Measurements from ENCODE around the gene KASH5. TPM values are rescaled to one million over a fixed set of nuclear protein-coding genes. Genes with fewer than 3 reads are reported as not detected.

Gene KASH5
- total and polyA plus RNA-seq, 2 experiments from 2014 or later, result 0.44 TPM; not detected in 1

DNA sequence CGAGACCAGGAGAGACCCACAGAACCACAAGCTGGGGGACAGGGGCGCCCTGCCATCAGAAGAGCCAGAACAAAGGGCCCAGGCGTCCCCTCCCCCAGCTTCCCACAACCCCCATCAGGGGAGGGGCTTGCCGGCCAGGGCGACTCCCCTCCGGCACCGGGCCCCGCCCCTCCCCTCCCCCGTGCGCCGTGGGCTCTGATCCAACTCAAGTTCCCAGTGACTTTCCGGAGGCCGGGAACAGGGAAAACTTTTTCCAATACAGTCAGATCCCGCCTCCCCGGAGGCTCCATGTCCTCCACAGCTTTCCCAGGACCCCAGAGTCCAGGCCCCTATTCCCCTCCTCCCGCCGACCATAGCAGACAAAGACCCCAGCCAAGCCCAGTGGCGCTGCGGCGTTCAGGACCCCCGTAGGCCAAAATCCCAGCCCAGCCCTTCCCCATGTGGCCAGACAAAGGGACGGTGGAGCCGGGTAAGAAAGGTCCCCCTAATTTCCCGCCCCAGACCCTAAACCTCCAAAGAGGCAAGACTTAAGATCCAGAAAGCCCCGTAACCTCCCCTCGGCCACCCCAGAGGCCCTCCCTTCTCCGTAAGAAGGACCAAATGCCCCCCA is 26.5 kb upstream of the KASH5 start:
- no peaks in the 10 kb centered on the region; the same call in 1 of the 2 replicates for H4K20me1 ChIP-seq (replicated peaks; ENCODE audit: insufficient read depth)
- peak; percentile 88 for DNase-seq (ENCODE audit: low spot score)
- H2AFZ ChIP-seq, result peak overlapping the region; percentile 47
- H3K27ac ChIP-seq (ENCODE audit: low read depth), result peak overlapping the region; percentile 97
- no peaks in the 10 kb centered on the region for H3K27me3 ChIP-seq (ENCODE audit: insufficient read depth)
- TF ChIP-seq POLR2AphosphoS5 (IDR thresholded peaks at IDR 0.05; ENCODE audit: low read depth) (peak; percentile 56), NANOG (IDR thresholded peaks at IDR 0.05; ENCODE audit: borderline replicate concordance) (no peak)
- H3F3A ChIP-seq (replicated peaks; ENCODE audit: low read depth), result peaks cover 6% of the 10 kb centered on the region; the same call in 1 of the 2 replicates
- H3K4me2 ChIP-seq, result peak overlapping the region; percentile 94
- peaks cover 5% of the 10 kb centered on the region; the same call in 1 of the 2 replicates for H3K4me1 ChIP-seq (ENCODE audit: insufficient read depth)
- ATAC-seq, result peak; percentile 30
- Mint-ChIP-seq H3K4me1 (peaks cover 16% of the 10 kb centered on the region), H3K9me3 (peaks cover 5% of the 10 kb centered on the region; the same call in 1 of the 3 replicates), H3K4me3 (no peak overlapping the region; the same call in 2 of the 3 replicates), H3K36me3 (ENCODE audit: low read depth) (peaks cover 37% of the 10 kb centered on the region), H3K27ac (peak overlapping the region; percentile 98; the same call in 1 of the 2 replicates), H3K27me3 (ENCODE audit: insufficient read depth, low read depth, poor library complexity) (peaks cover 21% of the 10 kb centered on the region)
- peaks cover 36% of the 10 kb centered on the region for H3K79me2 ChIP-seq (replicated peaks; ENCODE audit: insufficient read depth)
- H3K36me3 ChIP-seq (ENCODE audit: insufficient read depth), result peaks cover 15% of the 10 kb centered on the region; the same call in 1 of the 2 replicates
- no peaks in the 10 kb centered on the region for H3K9me2 ChIP-seq (ENCODE audit: insufficient read depth)
- peak overlapping the region; percentile 99 for H3K4me3 ChIP-seq

DNA sequence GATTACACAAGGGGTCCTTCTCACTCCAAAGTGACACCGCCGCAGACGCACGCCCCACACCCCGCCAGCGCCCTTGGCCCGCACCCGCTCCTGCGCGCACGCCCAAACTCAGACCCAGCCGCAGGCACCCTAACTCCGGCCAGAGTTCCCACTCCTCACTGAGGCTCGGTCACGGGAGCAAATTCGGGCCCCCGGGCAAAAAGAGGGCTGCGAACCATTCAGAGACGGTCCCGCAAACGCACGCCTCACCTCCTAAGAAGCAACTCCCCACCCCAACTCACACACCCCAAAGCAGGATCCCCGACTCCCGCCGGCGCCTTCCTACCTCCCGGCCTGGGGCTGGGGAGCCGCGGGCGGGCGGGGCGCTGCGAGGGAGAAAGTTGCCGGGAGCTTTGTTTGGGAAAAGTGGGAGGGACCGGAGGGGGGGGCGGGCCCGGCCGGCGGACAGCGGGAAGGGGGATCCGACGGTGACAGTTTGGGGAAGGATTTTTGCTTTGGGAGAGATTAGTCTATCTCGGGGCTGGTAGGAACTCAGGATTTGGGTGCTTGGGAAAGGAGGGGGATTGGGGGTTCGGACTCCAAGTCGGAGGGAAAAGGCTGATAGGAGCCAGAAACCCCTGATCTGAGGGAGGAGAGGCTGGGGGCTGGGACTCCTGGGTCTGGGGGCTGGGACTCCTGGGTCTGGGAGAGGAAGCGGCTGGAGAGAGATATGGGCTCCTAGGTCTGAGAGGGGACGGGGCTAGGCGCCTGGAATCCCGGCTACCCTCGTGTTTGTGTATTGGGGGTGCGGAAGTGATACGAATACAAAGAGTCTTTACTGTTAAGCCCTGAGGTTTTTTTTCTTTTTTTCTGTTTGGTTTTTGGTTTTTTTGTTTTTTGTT is 25.8 kb upstream of the KASH5 start, which contains the start of gene TEAD2:
TEAD2 (minus strand) TSS at position 369 of the 881 bp plus-strand sequence. CDS start 2,341 bp downstream, outside the sequence.
- peaks cover 10% of the 10 kb centered on the region for H3K4me1 Mint-ChIP-seq
- peaks cover 36% of the 10 kb centered on the region for H3K79me2 ChIP-seq (replicated peaks; ENCODE audit: insufficient read depth)

More for the DNA sequence above, 25.8 kb upstream of the KASH5 start, which contains the start of gene TEAD2:
- Mint-ChIP-seq H3K27me3 (ENCODE audit: insufficient read depth, low read depth, poor library complexity) (peaks cover 19% of the 10 kb centered on the region), H3K36me3 (ENCODE audit: low read depth) (peaks cover 30% of the 10 kb centered on the region), H3K4me3 (no peak within 1 kb of the TSS; the same call in 2 of the 3 replicates), H3K9me3 (peaks cover 5% of the 10 kb centered on the region; the same call in 1 of the 3 replicates), H3K27ac (peak within 1 kb of the TSS; percentile 98; the same call in 1 of the 2 replicates)
- peak within 1 kb of the TSS; percentile 47 for H2AFZ ChIP-seq
- H3K27me3 ChIP-seq (ENCODE audit: insufficient read depth), result no peaks in the 10 kb centered on the region
- H3K36me3 ChIP-seq (ENCODE audit: insufficient read depth), result peaks cover 15% of the 10 kb centered on the region; the same call in 1 of the 2 replicates
- peak; percentile 89 for DNase-seq (ENCODE audit: low spot score)
- peak; percentile 22 for ATAC-seq
- peak within 1 kb of the TSS; percentile 97 for H3K27ac ChIP-seq (ENCODE audit: low read depth)
- peaks cover 6% of the 10 kb centered on the region; the same call in 1 of the 2 replicates for H3F3A ChIP-seq (replicated peaks; ENCODE audit: low read depth)
- H3K4me3 ChIP-seq, result peak within 1 kb of the TSS; percentile 99
- H3K4me1 ChIP-seq (ENCODE audit: insufficient read depth), result peaks cover 5% of the 10 kb centered on the region; the same call in 1 of the 2 replicates
- H3K9me2 ChIP-seq (ENCODE audit: insufficient read depth), result no peaks in the 10 kb centered on the region
- H4K20me1 ChIP-seq (replicated peaks; ENCODE audit: insufficient read depth), result no peaks in the 10 kb centered on the region; the same call in 1 of the 2 replicates
- H3K4me2 ChIP-seq, result peak within 1 kb of the TSS; percentile 94
- no peak for TF ChIP-seq CREB1 (CRISPR knock-in tag; IDR thresholded peaks at IDR 0.05; ENCODE audit: low read depth)
- TF ChIP-seq EZH2phosphoT487 (IDR thresholded peaks at IDR 0.05; ENCODE audit: unreplicated experiment), result no peak
- TF ChIP-seq POLR2AphosphoS5 (IDR thresholded peaks at IDR 0.05; ENCODE audit: low read depth), result peak; percentile 83
- no peak for TF ChIP-seq ZNF331 (CRISPR knock-in tag; IDR thresholded peaks at IDR 0.05; ENCODE audit: low read depth)
- TF ChIP-seq, protein P1, sequence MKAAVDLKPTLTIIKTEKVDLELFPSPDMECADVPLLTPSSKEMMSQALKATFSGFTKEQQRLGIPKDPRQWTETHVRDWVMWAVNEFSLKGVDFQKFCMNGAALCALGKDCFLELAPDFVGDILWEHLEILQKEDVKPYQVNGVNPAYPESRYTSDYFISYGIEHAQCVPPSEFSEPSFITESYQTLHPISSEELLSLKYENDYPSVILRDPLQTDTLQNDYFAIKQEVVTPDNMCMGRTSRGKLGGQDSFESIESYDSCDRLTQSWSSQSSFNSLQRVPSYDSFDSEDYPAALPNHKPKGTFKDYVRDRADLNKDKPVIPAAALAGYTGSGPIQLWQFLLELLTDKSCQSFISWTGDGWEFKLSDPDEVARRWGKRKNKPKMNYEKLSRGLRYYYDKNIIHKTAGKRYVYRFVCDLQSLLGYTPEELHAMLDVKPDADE (IDR thresholded peaks at IDR 0.05), result peak; percentile 11; the same call in 1 of the 2 replicates
- TF ChIP-seq STAT1 (IDR thresholded peaks at IDR 0.05; ENCODE audit: unreplicated experiment), result no peak
- TF ChIP-seq, protein P2, sequence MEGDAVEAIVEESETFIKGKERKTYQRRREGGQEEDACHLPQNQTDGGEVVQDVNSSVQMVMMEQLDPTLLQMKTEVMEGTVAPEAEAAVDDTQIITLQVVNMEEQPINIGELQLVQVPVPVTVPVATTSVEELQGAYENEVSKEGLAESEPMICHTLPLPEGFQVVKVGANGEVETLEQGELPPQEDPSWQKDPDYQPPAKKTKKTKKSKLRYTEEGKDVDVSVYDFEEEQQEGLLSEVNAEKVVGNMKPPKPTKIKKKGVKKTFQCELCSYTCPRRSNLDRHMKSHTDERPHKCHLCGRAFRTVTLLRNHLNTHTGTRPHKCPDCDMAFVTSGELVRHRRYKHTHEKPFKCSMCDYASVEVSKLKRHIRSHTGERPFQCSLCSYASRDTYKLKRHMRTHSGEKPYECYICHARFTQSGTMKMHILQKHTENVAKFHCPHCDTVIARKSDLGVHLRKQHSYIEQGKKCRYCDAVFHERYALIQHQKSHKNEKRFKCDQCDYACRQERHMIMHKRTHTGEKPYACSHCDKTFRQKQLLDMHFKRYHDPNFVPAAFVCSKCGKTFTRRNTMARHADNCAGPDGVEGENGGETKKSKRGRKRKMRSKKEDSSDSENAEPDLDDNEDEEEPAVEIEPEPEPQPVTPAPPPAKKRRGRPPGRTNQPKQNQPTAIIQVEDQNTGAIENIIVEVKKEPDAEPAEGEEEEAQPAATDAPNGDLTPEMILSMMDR (conservative IDR thresholded peaks at IDR 0.05; ENCODE audit: low read depth in 2 of 2), result no peak
- TF ChIP-seq, protein P3, sequence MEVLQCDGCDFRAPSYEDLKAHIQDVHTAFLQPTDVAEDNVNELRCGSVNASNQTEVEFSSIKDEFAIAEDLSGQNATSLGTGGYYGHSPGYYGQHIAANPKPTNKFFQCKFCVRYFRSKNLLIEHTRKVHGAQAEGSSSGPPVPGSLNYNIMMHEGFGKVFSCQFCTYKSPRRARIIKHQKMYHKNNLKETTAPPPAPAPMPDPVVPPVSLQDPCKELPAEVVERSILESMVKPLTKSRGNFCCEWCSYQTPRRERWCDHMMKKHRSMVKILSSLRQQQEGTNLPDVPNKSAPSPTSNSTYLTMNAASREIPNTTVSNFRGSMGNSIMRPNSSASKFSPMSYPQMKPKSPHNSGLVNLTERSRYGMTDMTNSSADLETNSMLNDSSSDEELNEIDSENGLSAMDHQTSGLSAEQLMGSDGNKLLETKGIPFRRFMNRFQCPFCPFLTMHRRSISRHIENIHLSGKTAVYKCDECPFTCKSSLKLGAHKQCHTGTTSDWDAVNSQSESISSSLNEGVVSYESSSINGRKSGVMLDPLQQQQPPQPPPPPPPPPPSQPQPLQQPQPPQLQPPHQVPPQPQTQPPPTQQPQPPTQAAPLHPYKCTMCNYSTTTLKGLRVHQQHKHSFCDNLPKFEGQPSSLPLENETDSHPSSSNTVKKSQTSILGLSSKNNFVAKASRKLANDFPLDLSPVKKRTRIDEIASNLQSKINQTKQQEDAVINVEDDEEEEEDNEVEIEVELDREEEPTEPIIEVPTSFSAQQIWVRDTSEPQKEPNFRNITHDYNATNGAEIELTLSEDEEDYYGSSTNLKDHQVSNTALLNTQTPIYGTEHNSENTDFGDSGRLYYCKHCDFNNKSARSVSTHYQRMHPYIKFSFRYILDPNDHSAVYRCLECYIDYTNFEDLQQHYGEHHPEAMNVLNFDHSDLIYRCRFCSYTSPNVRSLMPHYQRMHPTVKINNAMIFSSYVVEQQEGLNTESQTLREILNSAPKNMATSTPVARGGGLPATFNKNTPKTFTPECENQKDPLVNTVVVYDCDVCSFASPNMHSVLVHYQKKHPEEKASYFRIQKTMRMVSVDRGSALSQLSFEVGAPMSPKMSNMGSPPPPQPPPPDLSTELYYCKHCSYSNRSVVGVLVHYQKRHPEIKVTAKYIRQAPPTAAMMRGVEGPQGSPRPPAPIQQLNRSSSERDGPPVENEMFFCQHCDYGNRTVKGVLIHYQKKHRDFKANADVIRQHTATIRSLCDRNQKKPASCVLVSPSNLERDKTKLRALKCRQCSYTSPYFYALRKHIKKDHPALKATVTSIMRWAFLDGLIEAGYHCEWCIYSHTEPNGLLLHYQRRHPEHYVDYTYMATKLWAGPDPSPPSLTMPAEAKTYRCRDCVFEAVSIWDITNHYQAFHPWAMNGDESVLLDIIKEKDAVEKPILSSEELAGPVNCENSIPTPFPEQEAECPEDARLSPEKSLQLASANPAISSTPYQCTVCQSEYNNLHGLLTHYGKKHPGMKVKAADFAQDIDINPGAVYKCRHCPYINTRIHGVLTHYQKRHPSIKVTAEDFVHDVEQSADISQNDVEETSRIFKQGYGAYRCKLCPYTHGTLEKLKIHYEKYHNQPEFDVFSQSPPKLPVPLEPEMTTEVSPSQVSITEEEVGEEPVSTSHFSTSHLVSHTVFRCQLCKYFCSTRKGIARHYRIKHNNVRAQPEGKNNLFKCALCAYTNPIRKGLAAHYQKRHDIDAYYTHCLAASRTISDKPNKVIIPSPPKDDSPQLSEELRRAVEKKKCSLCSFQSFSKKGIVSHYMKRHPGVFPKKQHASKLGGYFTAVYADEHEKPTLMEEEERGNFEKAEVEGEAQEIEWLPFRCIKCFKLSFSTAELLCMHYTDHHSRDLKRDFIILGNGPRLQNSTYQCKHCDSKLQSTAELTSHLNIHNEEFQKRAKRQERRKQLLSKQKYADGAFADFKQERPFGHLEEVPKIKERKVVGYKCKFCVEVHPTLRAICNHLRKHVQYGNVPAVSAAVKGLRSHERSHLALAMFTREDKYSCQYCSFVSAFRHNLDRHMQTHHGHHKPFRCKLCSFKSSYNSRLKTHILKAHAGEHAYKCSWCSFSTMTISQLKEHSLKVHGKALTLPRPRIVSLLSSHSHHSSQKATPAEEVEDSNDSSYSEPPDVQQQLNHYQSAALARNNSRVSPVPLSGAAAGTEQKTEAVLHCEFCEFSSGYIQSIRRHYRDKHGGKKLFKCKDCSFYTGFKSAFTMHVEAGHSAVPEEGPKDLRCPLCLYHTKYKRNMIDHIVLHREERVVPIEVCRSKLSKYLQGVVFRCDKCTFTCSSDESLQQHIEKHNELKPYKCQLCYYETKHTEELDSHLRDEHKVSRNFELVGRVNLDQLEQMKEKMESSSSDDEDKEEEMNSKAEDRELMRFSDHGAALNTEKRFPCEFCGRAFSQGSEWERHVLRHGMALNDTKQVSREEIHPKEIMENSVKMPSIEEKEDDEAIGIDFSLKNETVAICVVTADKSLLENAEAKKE (CRISPR knock-in tag; IDR thresholded peaks at IDR 0.05), result no peak

Data from GM23338 (cell line).